GM10248 (cell line): ENCODE measurements around the gene SLC25A22.

Experiments
- CTCF ChIA-PET: fragments of 300-600 bp; sonication (Branson Sonifier 250); formaldehyde crosslinking; extraction: SDS; loops from one replicate; lab custom pipeline; 2021; ENCODE audit warnings: antibody characterized with exemption; lab: Yijun Ruan, JAX
- POLR2A ChIA-PET: fragments of 350-650 bp; sonication (Branson Sonifier 250); formaldehyde crosslinking; extraction: SDS; loops from one replicate; lab custom pipeline; 2020; ENCODE audit warnings: antibody characterized with exemption; lab: Yijun Ruan, JAX
- DNase-seq: peaks from one replicate; pipeline ENCODE4 v3.0.0; 2012; ENCODE audit errors: extremely low spot score
- CTCF ChIP-seq: IDR thresholded peaks from 2 replicates; pipeline ENCODE4 v1.5.1; 2012; ENCODE audit warnings: mild to moderate bottlenecking, low read depth; ENCODE audit errors: extremely low read depth, missing control alignments, control extremely low read depth

The SLC25A22 gene

DNA sequence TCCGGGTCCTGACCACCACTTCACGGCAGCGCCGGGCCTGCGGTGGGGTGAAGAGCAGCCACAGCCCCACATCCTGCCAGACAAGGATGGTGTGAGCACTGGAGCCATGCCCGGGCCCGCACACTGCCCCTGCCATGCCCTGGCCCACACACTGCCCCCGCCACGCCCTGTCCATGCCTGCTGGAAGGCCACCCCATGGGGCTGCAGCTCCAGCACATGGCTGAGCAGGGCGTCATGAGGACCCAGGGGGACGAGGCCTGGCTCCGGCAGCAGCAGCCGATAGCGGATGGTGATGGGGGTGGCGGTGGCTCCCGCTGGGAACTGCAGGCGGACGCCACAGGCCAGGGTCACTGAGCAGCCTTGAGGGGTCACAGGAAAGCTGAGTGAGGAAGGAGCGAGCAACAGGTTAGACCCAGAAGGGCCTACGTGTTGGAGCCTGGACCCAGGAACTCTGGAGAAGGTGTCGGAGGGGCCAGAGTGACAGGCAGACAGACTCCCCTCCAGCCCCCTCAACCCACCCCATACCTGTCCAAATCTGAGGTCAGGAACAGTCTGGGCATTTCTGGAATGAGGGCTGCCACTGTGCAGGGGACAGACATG is 4.0 kb upstream of the SLC25A22 start:
- POLR2A ChIA-PET = interaction anchor here (1.0 kb wide), 1 partner anchor 17 kb away, joined by 3 read pairs; the partner anchor contains the start of gene PNPLA2
- DNase-seq = no peak
- CTCF ChIA-PET = interaction anchor here (2.0 kb wide), 1 partner anchor 16 kb away, joined by 5 read pairs; the partner anchor contains the start of gene PNPLA2
- no peak for TF ChIP-seq CTCF

DNA sequence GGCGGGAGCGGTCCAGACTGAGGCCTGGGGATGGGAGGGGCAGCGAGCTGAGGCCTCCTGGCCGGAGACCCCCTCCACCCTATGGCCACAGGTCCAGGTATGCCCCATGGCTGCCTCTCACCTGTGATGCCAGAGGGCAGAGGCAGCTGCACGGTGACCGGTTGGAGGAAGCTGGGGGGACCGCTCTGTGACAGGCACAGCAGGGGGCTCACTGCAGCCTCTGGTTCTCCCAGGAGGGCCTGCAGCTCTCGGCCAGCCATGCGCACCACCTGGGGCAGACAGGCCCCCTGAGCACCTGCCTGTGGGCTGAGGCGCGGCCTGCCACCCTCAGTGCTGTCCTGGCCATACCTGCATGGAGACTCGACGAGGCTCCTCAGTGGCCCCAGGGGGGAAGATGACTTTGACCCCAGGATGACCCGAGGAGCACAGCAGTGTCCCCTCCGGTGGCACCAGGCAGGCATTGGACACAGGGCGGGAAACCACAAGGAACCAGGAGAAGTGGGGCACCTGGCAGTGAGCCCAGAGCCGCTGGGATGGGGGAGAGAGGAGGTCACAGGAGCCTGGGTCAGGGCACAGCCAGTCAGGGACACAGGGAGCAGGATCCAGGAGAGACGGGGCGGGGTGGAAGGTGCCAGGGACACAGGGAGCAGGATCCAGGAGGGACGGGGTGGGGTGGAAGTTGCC is 3.2 kb upstream of the SLC25A22 start:
- ChIA-PET POLR2A (no interaction called here), CTCF (interaction anchor here (1.1 to 2.0 kb wide), 2 partner anchors 17 to 247 kb away, joined by 4 to 5 read pairs; partner anchors contain the start of gene PNPLA2)
- no peak for TF ChIP-seq CTCF
- no peak for DNase-seq

DNA sequence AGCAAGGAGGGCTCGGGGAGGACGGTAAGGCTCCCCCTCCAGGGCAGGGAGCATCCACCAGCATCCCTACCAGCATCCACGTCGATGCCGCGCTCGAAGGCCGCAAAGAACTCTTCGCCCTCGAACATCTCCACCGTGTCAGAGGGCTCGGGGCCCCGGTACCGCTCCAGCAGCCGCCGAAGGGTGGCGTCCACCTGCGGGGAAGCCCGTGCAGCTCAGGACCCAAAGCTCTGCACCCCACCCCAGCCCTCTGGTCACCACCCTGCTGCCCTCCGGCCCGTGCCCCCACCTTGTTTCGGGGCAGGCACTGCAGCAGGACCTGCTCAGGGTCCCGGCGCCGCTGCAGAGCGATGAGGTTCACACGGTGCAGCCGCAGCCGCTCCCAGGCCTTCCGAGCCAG is 2.4 kb upstream of the SLC25A22 start:
- DNase-seq = no peak
- POLR2A ChIA-PET = no interaction called here
- CTCF ChIA-PET = interaction anchor here (1.1 to 2.0 kb wide), 2 partner anchors 18 to 246 kb away, joined by 4 to 5 read pairs; partner anchors contain the start of gene PNPLA2
- TF ChIP-seq CTCF = no peak

- ChIA-PET CTCF (interaction anchor here (1.0 to 2.0 kb wide), 3 partner anchors 9 to 104 kb away, joined by 4 to 6 read pairs (median 5); partner anchors contain the start of genes PNPLA2, RPLP2 and TMEM80), POLR2A (no interaction called here)
Observed at GRCh38 chr11:799641-800316, 1.7 kb upstream of the SLC25A22 start.

DNA sequence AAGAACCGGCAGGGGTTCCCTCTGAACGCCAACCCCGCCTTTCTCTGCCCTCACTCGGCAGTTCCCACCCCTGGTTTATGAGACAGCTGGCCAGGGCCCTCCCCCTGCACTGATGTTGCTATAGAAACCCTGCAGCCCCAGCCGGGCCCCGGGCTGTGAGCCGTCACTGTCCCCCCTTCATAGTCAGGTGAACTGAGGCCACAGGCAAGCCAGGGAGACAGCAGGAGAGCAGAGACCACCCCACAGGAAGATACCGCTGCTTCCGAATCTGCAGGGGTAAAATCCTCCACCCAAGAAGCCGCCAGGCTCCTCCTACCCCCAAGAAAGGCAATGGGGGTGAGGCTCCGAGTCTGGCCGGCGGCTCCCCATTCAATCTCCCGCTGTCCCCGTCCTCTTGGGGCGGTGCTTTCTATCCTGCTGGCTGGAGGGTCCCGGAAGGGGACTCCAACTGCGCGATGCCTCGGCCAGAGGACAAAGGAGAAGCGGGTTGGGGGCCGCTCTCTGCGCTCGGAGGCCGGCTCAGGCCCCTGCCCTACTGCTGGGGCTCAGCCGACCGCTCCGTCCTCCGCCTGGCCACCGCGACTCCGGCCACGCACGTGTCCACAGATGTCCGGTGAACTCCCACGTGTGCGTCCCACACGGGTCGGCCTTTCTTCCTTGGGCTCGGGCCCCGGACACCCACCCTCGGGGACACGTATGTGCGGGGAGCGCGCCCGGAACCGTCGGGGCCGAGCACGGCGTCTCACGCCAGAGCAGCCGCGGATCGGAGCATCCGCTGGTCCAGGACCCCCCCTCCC is 587 bp downstream of the SLC25A22 start:
- TF ChIP-seq CTCF = no peak
- ChIA-PET CTCF (interaction anchor here (1.0 to 2.4 kb wide), 6 partner anchors 11 to 102 kb away, joined by 3 to 12 read pairs (median 4); partner anchors contain the start of genes DEAF1, RPLP2 and TMEM80), POLR2A (interaction anchor here (0.6 to 1.2 kb wide), 4 partner anchors 13 to 585 kb away, joined by 3 to 5 read pairs (median 4); partner anchors contain the start of gene PNPLA2)
- peak; percentile 85 for DNase-seq

More at GRCh38 chr11:799641-800316, 1.7 kb upstream of the SLC25A22 start:
- no peak for DNase-seq
- TF ChIP-seq CTCF = no peak
